ENCODE results near the gene ZGRF1.

- TF ChIP-seq POLR2A (IDR thresholded peaks at IDR 0.05; ENCODE audit: low read length) = no peak
- no peak for TF ChIP-seq GATA1 (IDR thresholded peaks at IDR 0.05; ENCODE audit: low read depth, low read length)
Observed at GRCh38 chr4:112515198-112516065, 121.3 kb downstream of the ZGRF1 start.
